CD14-positive monocyte (primary cell): ENCODE data around the gene TRAM2. TPM values are rescaled to one million over a fixed set of nuclear protein-coding genes. Genes with fewer than 3 reads are reported as not detected.

ENCODE experiments used
- DNase-seq, 3 donors: peaks; one replicate each; pipeline ENCODE4 v3.0.0-alpha.2; 2011 to 2022
- H2AFZ ChIP-seq: 2 replicates; pipeline ENCODE4 v1.6.0; 2012; ENCODE audit warnings: mild to moderate bottlenecking, low read depth, low read length, inconsistent platforms; ENCODE audit not compliant: insufficient read depth, poor library complexity, severe bottlenecking
- H3K27ac ChIP-seq, 2 donors: 1 replicate in 1 of 2; 2 replicates in 1 of 2; pipeline ENCODE4 v1.5.1; 2012 to 2013; ENCODE audit warnings: low read length in 2 of 2, control low read depth in 1 of 2, inconsistent platforms in 1 of 2, low read depth in 1 of 2, mild to moderate bottlenecking in 1 of 2
- H3K27me3 ChIP-seq, 2 donors: one replicate each; pipeline versions ENCODE4 v1.6.0 to v1.6.1; 2011 to 2013; ENCODE audit warnings: low read length in 2 of 2; ENCODE audit not compliant: control insufficient read depth in 2 of 2, insufficient read depth in 2 of 2
- H3K36me3 ChIP-seq, 2 donors: replicated peaks in 1 of 2; 1 replicate in 1 of 2; 2 replicates in 1 of 2; pipeline versions ENCODE4 v1.5.1 to v1.6.1; 2012 to 2013; ENCODE audit warnings: low read length in 2 of 2, control low read depth in 1 of 2, inconsistent platforms in 1 of 2, mild to moderate bottlenecking in 1 of 2; ENCODE audit not compliant: insufficient read depth in 2 of 2, control insufficient read depth in 1 of 2
- H3K4me1 ChIP-seq, 2 donors: 1 replicate in 1 of 2; 2 replicates in 1 of 2; pipeline versions ENCODE4 v1.5.1 to v1.6.1; 2012 to 2013; ENCODE audit warnings: low read length in 2 of 2, control low read depth in 1 of 2, inconsistent platforms in 1 of 2, mild to moderate bottlenecking in 1 of 2, moderate library complexity in 1 of 2; ENCODE audit not compliant: insufficient read depth in 2 of 2, control insufficient read depth in 1 of 2
- H3K4me2 ChIP-seq: replicated peaks from 2 replicates; pipeline ENCODE3; 2012; ENCODE audit warnings: low read length, moderate library complexity, mild to moderate bottlenecking; ENCODE audit not compliant: poor library complexity, severe bottlenecking; ENCODE audit errors: extremely low read depth
- H3K4me3 ChIP-seq, 3 experiments: fragments of 200-600 bp in 1 of 3; sonication (generic) in 1 of 3; replicated peaks in 1 of 3; 1 replicate in 2 of 3; 2 replicates in 1 of 3; pipeline ENCODE4 v1.5.1; 2011 to 2013; ENCODE audit warnings: low read length in 3 of 3, mild to moderate bottlenecking in 3 of 3, control low read depth in 2 of 3, low read depth in 2 of 3, inconsistent platforms in 1 of 3, moderate library complexity in 1 of 3
- H3K79me2 ChIP-seq: 2 replicates; pipeline ENCODE4 v1.6.0; 2012; ENCODE audit warnings: mild to moderate bottlenecking, control low read depth, inconsistent platforms, low read length, moderate library complexity; ENCODE audit not compliant: insufficient read depth
- H3K9ac ChIP-seq: 2 replicates; pipeline ENCODE4 v1.6.0; 2017; ENCODE audit warnings: low read length, mild to moderate bottlenecking; ENCODE audit not compliant: insufficient read depth, poor library complexity, severe bottlenecking
- H3K9me3 ChIP-seq, 2 donors: replicated peaks in 1 of 2; 1 replicate in 1 of 2; 2 replicates in 1 of 2; pipeline versions ENCODE4 v1.5.1 to v1.6.1; 2012 to 2013; ENCODE audit warnings: low read length in 2 of 2, control low read depth in 1 of 2; ENCODE audit not compliant: control insufficient read depth in 1 of 2, insufficient read depth in 1 of 2
- H4K20me1 ChIP-seq: 2 replicates; pipeline ENCODE4 v1.6.0; 2012; ENCODE audit warnings: mild to moderate bottlenecking, low read length, control low read depth, moderate library complexity; ENCODE audit not compliant: insufficient read depth
- H3K27ac Mint-ChIP-seq, 7 donors: one replicate each; pipeline ENCODE4 v1.8.0; 2020; ENCODE audit warnings: mild to moderate bottlenecking in 7 of 7, mixed read lengths in 7 of 7, moderate library complexity in 6 of 7, inconsistent platforms in 2 of 7
- H3K27me3 Mint-ChIP-seq, 3 donors: one replicate each; pipeline ENCODE4 v1.8.0; 2021 to 2022; ENCODE audit warnings: low read depth in 3 of 3, mild to moderate bottlenecking in 3 of 3, mixed read lengths in 3 of 3, moderate library complexity in 3 of 3, inconsistent platforms in 1 of 3
- H3K36me3 Mint-ChIP-seq, 2 donors: one replicate each; pipeline ENCODE4 v1.8.0; 2020; ENCODE audit warnings: mixed read lengths in 2 of 2, inconsistent platforms in 1 of 2, mild to moderate bottlenecking in 1 of 2
- H3K4me1 Mint-ChIP-seq: one replicate; pipeline ENCODE4 v1.8.0; 2020; ENCODE audit warnings: mild to moderate bottlenecking, mixed read lengths
- H3K4me3 Mint-ChIP-seq, 2 donors: one replicate each; pipeline ENCODE4 v1.8.0; 2020; ENCODE audit warnings: mild to moderate bottlenecking in 2 of 2, mixed read lengths in 2 of 2, moderate library complexity in 1 of 2
- H3K9me3 Mint-ChIP-seq, 7 donors: one replicate each; pipeline ENCODE4 v1.8.0; 2020 to 2022; ENCODE audit warnings: mixed read lengths in 7 of 7, mild to moderate bottlenecking in 6 of 7, moderate library complexity in 6 of 7, inconsistent platforms in 2 of 7
- WGBS: methylation state at CpG from one replicate; pipeline ENCODE4 v1.1.5; 2013; ENCODE audit warnings: missing lambda C conversion rate; ENCODE audit not compliant: insufficient coverage; 5-methylcytosine and 5-hydroxymethylcytosine counted together
- intact Hi-C, 2 donors: fragments of 100-400 bp; cut with micrococcal nuclease; formaldehyde crosslinking; loops; one replicate each; pipeline versions ENCODE4 v1.15.0 to v1.15.1; 2023
- polyA plus RNA-seq, 3 donors: library from polyadenylated mRNA; depleted of rRNA in 1 of 3; unstranded in 2 of 3; stranded (reverse) in 1 of 3; fragments of 300-500 nt in 2 of 3; fragments of >200 nt in 1 of 3; fragmentation: Illumina TruSeq in 2 of 3; gene quantifications; 1 replicate in 2 of 3; 2 replicates in 1 of 3; pipeline ENCODE4 v1.2.3, GENCODE V29; 2012 to 2021
- TF ChIP-seq, protein P1 (sequence below): fragments of 200-600 bp; IDR thresholded peaks from one replicate; pipeline ENCODE4 v1.8.0; 2022; ENCODE audit warnings: antibody characterized with exemption, mild to moderate bottlenecking

The TRAM2 gene
- polyA plus RNA-seq, 3 donors = 4.7 to 11.7 (median 5.9) TPM

GRCh38 chr6:52509281-52510212 lies 67.3 kb downstream of the TRAM2 start:
- TF ChIP-seq, protein P1, sequence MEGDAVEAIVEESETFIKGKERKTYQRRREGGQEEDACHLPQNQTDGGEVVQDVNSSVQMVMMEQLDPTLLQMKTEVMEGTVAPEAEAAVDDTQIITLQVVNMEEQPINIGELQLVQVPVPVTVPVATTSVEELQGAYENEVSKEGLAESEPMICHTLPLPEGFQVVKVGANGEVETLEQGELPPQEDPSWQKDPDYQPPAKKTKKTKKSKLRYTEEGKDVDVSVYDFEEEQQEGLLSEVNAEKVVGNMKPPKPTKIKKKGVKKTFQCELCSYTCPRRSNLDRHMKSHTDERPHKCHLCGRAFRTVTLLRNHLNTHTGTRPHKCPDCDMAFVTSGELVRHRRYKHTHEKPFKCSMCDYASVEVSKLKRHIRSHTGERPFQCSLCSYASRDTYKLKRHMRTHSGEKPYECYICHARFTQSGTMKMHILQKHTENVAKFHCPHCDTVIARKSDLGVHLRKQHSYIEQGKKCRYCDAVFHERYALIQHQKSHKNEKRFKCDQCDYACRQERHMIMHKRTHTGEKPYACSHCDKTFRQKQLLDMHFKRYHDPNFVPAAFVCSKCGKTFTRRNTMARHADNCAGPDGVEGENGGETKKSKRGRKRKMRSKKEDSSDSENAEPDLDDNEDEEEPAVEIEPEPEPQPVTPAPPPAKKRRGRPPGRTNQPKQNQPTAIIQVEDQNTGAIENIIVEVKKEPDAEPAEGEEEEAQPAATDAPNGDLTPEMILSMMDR = no peak
- Histone ChIP-seq H3K27me3 (no peaks in the 10 kb centered on the region), H3K79me2 (no peaks in the 10 kb centered on the region), H3K9ac (no peak overlapping the region), H3K27ac (no peak overlapping the region), H3K36me3 (peaks cover 75 to 86% of the 10 kb centered on the region in 2 donors), H3K4me1 (peaks cover 20 to 25% of the 10 kb centered on the region in 2 donors), H3K4me3 (no peak overlapping the region), H4K20me1 (no peaks in the 10 kb centered on the region), H3K9me3 (peaks cover 0 to under 1% of the 10 kb centered on the region in 2 donors), H2AFZ (no peak overlapping the region), H3K4me2 (no peak overlapping the region)
- DNase-seq = no peak
- Mint-ChIP-seq H3K27ac (peak overlapping the region in 2 of 7 donors; percentile 12 to 37), H3K4me1 (peaks cover 30% of the 10 kb centered on the region), H3K9me3 (peaks cover 0 to 3% (median 0%) of the 10 kb centered on the region in 7 donors), H3K4me3 (no peak overlapping the region), H3K27me3 (peaks cover 0 to 3% (median 2%) of the 10 kb centered on the region in 3 donors), H3K36me3 (peaks cover 88% of the 10 kb centered on the region in 2 donors)
- WGBS = 92% methylated on average over 10 of the region's 14 CpGs
- intact Hi-C loops = no loop called here

- WGBS = 100% methylated on average over 4 of the region's 5 CpGs
- no peak overlapping the region for H3K4me3 ChIP-seq
- no peak overlapping the region for H3K4me3 Mint-ChIP-seq
- H3K36me3 ChIP-seq = peaks cover 65 to 74% of the 10 kb centered on the region in 2 donors
- H3K36me3 Mint-ChIP-seq = peaks cover 76 to 77% of the 10 kb centered on the region in 2 donors
- H3K9ac ChIP-seq = no peak overlapping the region
- no peak for DNase-seq
- H3K27ac ChIP-seq = peak overlapping the region in 1 of 2 donors; percentile 38
- no peaks in the 10 kb centered on the region for H4K20me1 ChIP-seq
- H3K9me3 Mint-ChIP-seq = peaks cover 0 to 4% (median 0%) of the 10 kb centered on the region in 7 donors
- H3K9me3 ChIP-seq = peaks cover 0 to 4% of the 10 kb centered on the region in 2 donors
- intact Hi-C loops = no loop called here
- TF ChIP-seq, protein P1 = no peak
- H3K79me2 ChIP-seq = no peaks in the 10 kb centered on the region
- peaks cover 39% of the 10 kb centered on the region for H3K4me1 Mint-ChIP-seq
- no peak overlapping the region for H2AFZ ChIP-seq
- peak overlapping the region in 3 of 7 donors; percentile 37 to 60 (median 52) for H3K27ac Mint-ChIP-seq
- H3K27me3 Mint-ChIP-seq = peaks cover 0 to 3% (median 0%) of the 10 kb centered on the region in 3 donors
- no peaks in the 10 kb centered on the region for H3K27me3 ChIP-seq
- peaks cover 32 to 37% of the 10 kb centered on the region in 2 donors for H3K4me1 ChIP-seq
- H3K4me2 ChIP-seq = no peak overlapping the region
Measured at GRCh38 chr6:52508261-52508739, 68.6 kb downstream of the TRAM2 start.
